HFFc6 (cell line): Measurements from ENCODE around the gene SRBD1. TPM values are rescaled to one million over a fixed set of nuclear protein-coding genes. Genes with fewer than 3 reads are reported as not detected.

ENCODE experiments used
- DNase-seq: peaks from one replicate; pipeline ENCODE4 v3.0.0-alpha.2; 2018
- H3K27ac Mint-ChIP-seq: 2 replicates; pipeline ENCODE4 v1.8.0; 2020; ENCODE audit warnings: mild to moderate bottlenecking, mixed read lengths
- H3K27me3 Mint-ChIP-seq: 2 replicates; pipeline ENCODE4 v1.8.0; 2021; ENCODE audit warnings: mild to moderate bottlenecking, moderate library complexity, mixed read lengths; ENCODE audit not compliant: insufficient read depth
- H3K36me3 Mint-ChIP-seq: 2 replicates; pipeline ENCODE4 v1.8.0; 2021; ENCODE audit warnings: low read depth, mixed read lengths
- H3K4me1 Mint-ChIP-seq: 2 replicates; pipeline ENCODE4 v1.8.0; 2020; ENCODE audit warnings: low read depth, mixed read lengths
- H3K4me3 Mint-ChIP-seq: 2 replicates; pipeline ENCODE4 v1.8.0; 2020; ENCODE audit warnings: mild to moderate bottlenecking, moderate library complexity, mixed read lengths
- H3K9me3 Mint-ChIP-seq: 2 replicates; pipeline ENCODE4 v1.8.0; 2020; ENCODE audit warnings: mild to moderate bottlenecking, mixed read lengths
- CTCF ChIP-seq: fragments of 200-600 bp; sonication (generic); IDR thresholded peaks from 2 replicates; pipeline ENCODE4 v1.5.0; 2021; ENCODE audit warnings: antibody characterized with exemption, mild to moderate bottlenecking
- total RNA-seq, 6 experiments: library from RNA; stranded (reverse); fragmentation: NEBNext Ultra II Directional; extraction: Animal tissue kit (Norgen Biotek cat#: 25700); gene quantifications; 2 replicates in 1 of 6; 3 replicates in 5 of 6; pipeline ENCODE4 v1.2.3, GENCODE V29; 2021

Gene SRBD1
- total RNA-seq, 6 experiments from 2014 or later, result 9.5 to 13.6 (median 12.4) TPM

GRCh38 chr2:45448217-45448616, 162.8 kb downstream of the SRBD1 start:
- Mint-ChIP-seq H3K4me3 (no peak overlapping the region), H3K4me1 (peaks cover 27% of the 10 kb centered on the region), H3K27ac (no peak overlapping the region)

DNA sequence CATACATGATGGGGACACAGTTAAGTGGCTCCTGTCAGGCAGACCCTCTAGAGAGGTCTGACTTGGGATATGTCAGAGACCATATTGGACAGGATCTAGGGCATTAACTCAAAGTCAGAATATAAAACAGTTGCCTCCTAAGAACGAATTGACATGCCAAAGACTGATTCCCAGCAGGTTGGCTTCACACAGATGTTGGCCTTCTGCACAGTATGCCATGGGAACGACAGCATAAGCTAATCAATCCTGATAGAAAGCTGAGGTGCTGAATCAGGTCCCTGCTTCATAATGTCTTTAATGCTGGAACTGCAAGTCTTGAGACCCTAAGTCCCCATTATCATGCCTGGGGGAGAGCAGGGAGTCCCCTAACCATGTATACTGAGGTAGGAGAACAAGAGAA, 165.1 kb downstream of the SRBD1 start:
- no peak overlapping the region for H3K4me3 Mint-ChIP-seq
- no peak for DNase-seq
- no peak overlapping the region for H3K27ac Mint-ChIP-seq
- H3K4me1 Mint-ChIP-seq, result peaks cover 14% of the 10 kb centered on the region
- peaks cover 10% of the 10 kb centered on the region for H3K36me3 Mint-ChIP-seq
- TF ChIP-seq CTCF, result no peak
- no peaks in the 10 kb centered on the region for H3K9me3 Mint-ChIP-seq
- H3K27me3 Mint-ChIP-seq, result no peaks in the 10 kb centered on the region

More at GRCh38 chr2:45448217-45448616, 162.8 kb downstream of the SRBD1 start:
- H3K36me3 Mint-ChIP-seq, result peaks cover 10% of the 10 kb centered on the region
- no peak for DNase-seq
- no peaks in the 10 kb centered on the region for H3K9me3 Mint-ChIP-seq
- no peaks in the 10 kb centered on the region for H3K27me3 Mint-ChIP-seq
- no peak for TF ChIP-seq CTCF

GRCh38 chr2:45445037-45445436, 166.0 kb downstream of the SRBD1 start:
- Mint-ChIP-seq H3K4me1 (peaks cover 24% of the 10 kb centered on the region), H3K36me3 (peaks cover 10% of the 10 kb centered on the region), H3K4me3 (no peak overlapping the region), H3K27ac (no peak overlapping the region), H3K27me3 (no peaks in the 10 kb centered on the region), H3K9me3 (no peaks in the 10 kb centered on the region)
- TF ChIP-seq CTCF, result no peak
- DNase-seq, result no peak

GRCh38 chr2:45443012-45443411, 168.1 kb downstream of the SRBD1 start:
- Mint-ChIP-seq H3K9me3 (no peaks in the 10 kb centered on the region), H3K27ac (no peak overlapping the region), H3K4me3 (no peak overlapping the region), H3K36me3 (peaks cover 10% of the 10 kb centered on the region), H3K27me3 (no peaks in the 10 kb centered on the region), H3K4me1 (peaks cover 26% of the 10 kb centered on the region)
- no peak for DNase-seq
- no peak for TF ChIP-seq CTCF

- DNase-seq, result no peak
- H3K4me1 Mint-ChIP-seq, result peaks cover 26% of the 10 kb centered on the region
- H3K4me3 Mint-ChIP-seq, result no peak overlapping the region
- H3K9me3 Mint-ChIP-seq, result no peaks in the 10 kb centered on the region
- no peak overlapping the region for H3K27ac Mint-ChIP-seq
- H3K36me3 Mint-ChIP-seq, result peaks cover 13% of the 10 kb centered on the region
- TF ChIP-seq CTCF, result no peak
- no peaks in the 10 kb centered on the region for H3K27me3 Mint-ChIP-seq
These were observed 169.0 kb downstream of the SRBD1 start for GRCh38 chr2:45442026-45442425.

DNA sequence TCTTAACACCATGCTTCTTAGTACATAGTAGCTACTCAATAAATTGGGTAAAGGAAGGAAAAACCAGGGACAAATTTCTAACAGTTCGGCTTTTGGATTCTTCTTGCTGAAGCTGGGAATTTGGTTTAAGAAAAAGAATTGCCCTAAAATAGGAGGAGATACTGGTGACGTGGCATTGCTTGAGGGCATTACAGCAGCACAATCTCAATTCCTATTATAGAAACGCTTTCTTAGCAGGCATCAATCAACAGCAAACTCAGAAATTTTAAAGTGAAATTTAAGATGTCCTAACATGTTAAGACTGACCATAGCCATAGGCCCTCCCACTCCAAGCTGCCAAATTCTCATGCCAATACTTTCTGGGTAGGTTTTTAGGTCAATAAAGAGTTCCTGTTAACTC, 169.5 kb downstream of the SRBD1 start:
- Mint-ChIP-seq H3K9me3 (no peaks in the 10 kb centered on the region), H3K4me3 (no peak overlapping the region), H3K36me3 (peaks cover 11% of the 10 kb centered on the region), H3K27ac (no peak overlapping the region), H3K27me3 (no peaks in the 10 kb centered on the region), H3K4me1 (peaks cover 28% of the 10 kb centered on the region)
- no peak for TF ChIP-seq CTCF
- no peak for DNase-seq
